DOHH2 (cell line): ENCODE measurements around the gene EPHA6.

Source experiments
- CTCF ChIP-seq: fragments of 200-600 bp; sonication (generic); IDR thresholded peaks from one replicate; pipeline ENCODE4 v1.5.1; 2014; ENCODE audit warnings: antibody characterized with exemption, mild to moderate bottlenecking, low read depth, low read length; ENCODE audit not compliant: poor library complexity, severe bottlenecking
- EZH2phosphoT487 ChIP-seq: fragments of 200-600 bp; sonication (generic); IDR thresholded peaks from 2 replicates; pipeline ENCODE4 v1.6.1; 2017; ENCODE audit warnings: borderline replicate concordance, mild to moderate bottlenecking, antibody characterized with exemption, low read length, moderate library complexity, mixed read lengths

DNA sequence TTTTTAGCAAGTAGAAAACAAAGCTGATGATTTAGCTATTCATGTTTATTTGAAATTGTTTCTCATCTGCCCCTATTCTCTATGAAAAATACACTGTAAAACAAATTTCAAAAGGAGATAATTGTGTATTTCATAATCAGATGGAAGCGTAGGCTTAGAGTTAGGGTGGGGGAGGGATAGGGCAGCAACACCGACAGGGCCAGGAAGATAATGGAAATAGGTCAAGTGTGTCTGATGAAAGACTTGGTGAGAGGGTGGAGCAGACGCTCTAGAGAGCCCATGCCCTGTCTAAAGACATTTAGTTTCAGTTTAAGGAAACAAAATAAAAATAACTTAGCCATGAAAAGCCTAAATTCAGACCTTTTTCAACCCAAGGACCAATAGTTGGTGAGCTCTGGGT lies 898.5 kb downstream of the EPHA6 start:
- no peak for TF ChIP-seq EZH2phosphoT487
- TF ChIP-seq CTCF, result no peak
